ENCODE results near the gene AK3.

DNA sequence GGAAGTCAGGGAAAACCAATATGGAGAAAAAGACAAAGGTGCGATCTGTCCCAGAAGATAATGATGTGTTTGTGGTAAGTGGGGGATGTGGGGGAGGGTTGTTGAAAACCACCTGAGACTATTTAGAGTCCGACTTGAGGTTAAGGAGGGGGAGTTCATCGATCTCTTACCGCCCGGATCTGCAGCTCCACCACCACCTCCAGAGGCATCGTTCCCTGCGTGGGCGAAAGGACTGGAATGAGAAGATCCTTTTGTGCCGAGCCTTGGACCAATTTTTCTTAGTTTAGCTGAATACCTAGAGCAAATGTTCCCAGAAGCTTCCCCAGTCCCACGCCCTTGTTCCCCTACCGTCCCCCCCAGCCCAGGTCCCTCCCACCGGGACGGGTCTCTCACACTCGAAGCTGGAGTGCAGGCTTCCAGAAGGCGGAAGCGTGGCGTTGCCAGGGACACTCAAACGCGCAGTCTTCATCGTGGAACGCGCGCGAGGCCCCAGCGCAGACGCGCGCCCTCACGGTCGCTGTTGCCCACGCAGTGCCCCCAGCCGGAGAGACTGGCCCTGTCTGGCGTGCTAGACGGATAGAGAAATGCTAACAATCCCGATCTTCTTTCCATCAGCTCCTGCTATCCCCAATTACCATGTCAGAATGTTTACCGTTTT lies 74.8 kb downstream of the AK3 start, which contains the start of gene SPATA6L:
- TF ChIP-seq SPI1 (IDR thresholded peaks at IDR 0.05; ENCODE audit: borderline replicate concordance, low read depth) = no peak
- TF ChIP-seq CTCF (IDR thresholded peaks at IDR 0.05; ENCODE audit: insufficient read depth, low read length) = no peak
- no peak for TF ChIP-seq REST (IDR thresholded peaks at IDR 0.05; ENCODE audit: insufficient replicate concordance, low read depth)
- TF ChIP-seq POLR2AphosphoS5 (IDR thresholded peaks at IDR 0.05; ENCODE audit: low read depth) = no peak; the same call in 1 of the 2 replicates
